GM19043 (cell line): ENCODE measurements around the gene ZNF786.
"Not testable (repeated sequence)": the region's sequence is repeated elsewhere in the genome, so short reads cannot be mapped to it uniquely, and the experiment has no call there.

ENCODE experiments used
- ATAC-seq: cut with Tn5 transposase; IDR thresholded peaks from one replicate; pipeline ENCODE4 v1.9.1; 2021; ENCODE audit warnings: low read depth; ENCODE audit not compliant: unreplicated experiment

ZNF786 gene

GRCh38 chr7:149031353-149031910, 59.1 kb downstream of the ZNF786 start:
- ATAC-seq, result no peak

- ATAC-seq, result not testable (repeated sequence)
Observed at GRCh38 chr7:149030439-149030838, 60.1 kb downstream of the ZNF786 start.

DNA sequence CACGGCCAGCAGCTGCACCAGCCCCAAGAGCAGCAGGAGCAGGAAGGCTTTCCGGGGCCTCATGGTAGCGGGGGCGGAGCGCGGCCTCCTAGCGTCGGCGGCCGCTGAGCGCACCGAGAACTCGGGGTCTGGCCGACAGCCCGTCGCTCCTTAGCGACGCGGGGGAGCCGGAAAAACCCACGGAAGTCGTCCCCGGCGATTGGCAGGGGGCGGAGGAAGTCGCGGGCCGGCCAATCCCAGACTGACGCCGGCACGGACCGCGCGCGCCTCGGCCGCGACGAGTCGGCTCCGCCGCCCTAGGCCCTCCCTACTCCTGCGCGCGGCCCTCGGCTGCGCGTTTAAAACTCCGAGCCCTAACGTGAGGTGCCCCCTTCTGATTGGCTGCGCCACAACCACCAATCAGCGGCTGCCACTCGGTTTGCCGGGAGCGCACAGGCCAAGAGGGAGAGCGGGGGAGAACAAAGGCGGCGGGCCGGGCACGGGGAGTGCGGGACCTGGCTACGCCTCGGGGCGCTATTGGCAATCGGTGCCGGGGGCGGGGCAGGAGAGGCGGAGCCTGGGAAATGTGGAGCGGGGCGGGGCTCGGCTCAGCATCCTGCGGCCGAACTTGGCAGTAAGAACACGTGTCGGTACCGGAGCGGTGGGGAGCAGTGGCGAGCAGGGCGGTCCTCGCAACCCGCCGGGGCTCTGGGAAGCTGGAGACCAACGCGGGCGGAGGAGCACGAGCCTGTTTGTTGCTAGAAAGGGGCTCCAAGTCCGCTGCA, 62.0 kb downstream of the ZNF786 start, which contains the start of gene PDIA4:
Gene PDIA4 (minus strand): TSS at position 160 of the 764 bp plus-strand sequence. CDS start 97 bp downstream, at position 63.
- ATAC-seq, result peak; percentile 88

- ATAC-seq, result no peak
Observed at GRCh38 chr7:149027611-149028345, 62.7 kb downstream of the ZNF786 start.

DNA sequence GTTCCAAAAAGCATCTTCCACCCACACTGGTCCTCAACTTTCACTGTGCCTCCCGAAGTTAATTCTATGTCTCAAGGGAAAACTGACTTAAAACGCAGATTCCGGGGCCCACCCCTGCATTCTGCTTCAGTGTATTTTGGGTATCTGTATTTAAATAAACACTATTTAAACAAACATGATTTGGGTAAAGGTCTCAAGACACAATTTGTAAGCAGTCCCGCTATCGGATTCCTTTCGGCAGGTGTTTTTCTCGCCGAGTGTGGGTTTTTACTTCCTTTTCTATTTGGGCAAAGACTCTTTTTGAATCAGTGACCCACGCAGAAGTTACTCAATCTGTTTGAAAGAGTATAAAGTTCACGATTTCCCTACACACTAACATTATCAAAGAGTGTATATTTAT, 63.5 kb downstream of the ZNF786 start:
- ATAC-seq, result no peak

- no peak for ATAC-seq
Observed at GRCh38 chr7:149023662-149024061, 66.9 kb downstream of the ZNF786 start.

- no peak for ATAC-seq
Observed at GRCh38 chr7:149022756-149023360, 67.7 kb downstream of the ZNF786 start.

GRCh38 chr7:149021725-149022062, 68.8 kb downstream of the ZNF786 start:
- ATAC-seq, result no peak

DNA sequence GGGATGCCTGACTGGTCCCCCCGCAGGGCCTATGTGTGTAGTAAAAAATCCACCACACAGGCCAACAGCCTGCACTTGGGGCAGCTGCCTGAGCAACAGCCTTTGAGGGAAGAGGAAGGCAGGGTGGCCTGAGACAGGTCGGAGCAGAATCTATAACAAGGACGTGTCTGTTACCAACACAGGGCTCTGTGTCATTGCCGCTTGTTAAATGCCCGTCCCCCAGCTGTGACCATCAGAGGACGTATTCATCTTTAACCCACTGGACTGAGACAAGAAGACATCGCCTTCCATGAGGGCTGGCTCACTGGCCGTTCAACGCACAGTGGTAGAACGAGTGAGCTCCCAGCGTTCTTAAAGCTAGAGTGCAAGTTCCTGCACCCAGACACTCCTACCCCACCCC, 70.0 kb downstream of the ZNF786 start:
- ATAC-seq, result no peak
